Stomach (tissue), 19 donors: ENCODE measurements around the gene IDI1. TPM values are rescaled to one million over a fixed set of nuclear protein-coding genes. Genes with fewer than 3 reads are reported as not detected.

Experiments
- DNase-seq, 2 donors: peaks; one replicate each; pipeline versions ENCODE4 v3.0.0 to v3.0.0-alpha.2; 2013 to 2019
- H3K27ac ChIP-seq, 5 donors: fragments of 200-600 bp in 4 of 5; sonication (generic) in 4 of 5; one replicate each; pipeline ENCODE4 v1.5.1; 2013 to 2019; ENCODE audit warnings: mild to moderate bottlenecking in 1 of 5, moderate library complexity in 1 of 5
- H3K27me3 ChIP-seq, 3 donors: fragments of 200-600 bp; sonication (generic); one replicate each; pipeline ENCODE4 v1.5.1; 2017 to 2019; ENCODE audit warnings: mixed run types in 1 of 3
- H3K36me3 ChIP-seq, 4 donors: fragments of 200-600 bp; sonication (generic); 1 replicate in 3 of 4; 2 replicates in 1 of 4; pipeline ENCODE4 v1.5.1; 2016 to 2019
- H3K4me1 ChIP-seq, 4 donors: fragments of 200-600 bp; sonication (generic); one replicate each; pipeline ENCODE4 v1.5.1; 2016 to 2019
- H3K4me3 ChIP-seq, 4 donors: fragments of 200-600 bp; sonication (generic) in 3 of 4; one replicate each; pipeline ENCODE4 v1.5.1; 2016 to 2019; ENCODE audit warnings: mild to moderate bottlenecking in 1 of 4
- H3K9me3 ChIP-seq, 4 donors: fragments of 200-600 bp; sonication (generic); one replicate each; pipeline ENCODE4 v1.5.1; 2016 to 2019
- EP300 ChIP-seq: sonication (generic); formaldehyde crosslinking; IDR thresholded peaks from one replicate; pipeline ENCODE4 v1.6.1; 2017; ENCODE audit warnings: antibody characterized with exemption
- POLR2A ChIP-seq, 4 donors: fragments of 450-650 bp; IDR thresholded peaks; one replicate each; pipeline ENCODE4 v1.6.1; 2016; ENCODE audit warnings: antibody characterized with exemption in 4 of 4, control low read depth in 2 of 4, mild to moderate bottlenecking in 1 of 4, moderate library complexity in 1 of 4
- POLR2AphosphoS5 ChIP-seq, 3 donors: sonication (generic); formaldehyde crosslinking; IDR thresholded peaks; one replicate each; pipeline ENCODE4 v1.6.1; 2016; ENCODE audit warnings: antibody characterized with exemption in 3 of 3
- WGBS, 5 donors: extraction: QIAGEN DNeasy Blood & Tissue Kit in 3 of 5; methylation state at CpG; one replicate each; pipeline versions ENCODE4 v1.1.5 to v1.1.7; 2013 to 2018; 5-methylcytosine and 5-hydroxymethylcytosine counted together
- intact Hi-C: fragments of 100-400 bp; cut with DNase I; formaldehyde crosslinking; loops from one replicate; pipeline ENCODE4 v1.15.1; 2023; ENCODE audit warnings: low total_unique reads
- long read RNA-seq, 10 donors: transcript quantifications; one replicate each; lab custom pipeline, GENCODE V29; 2026
- polyA plus RNA-seq, 3 donors: library from polyadenylated mRNA; stranded (reverse); fragments of 200-250 nt; gene quantifications; one replicate each; pipeline ENCODE4 v1.2.3, GENCODE V29; 2013
- total RNA-seq, 5 donors: library from RNA; depleted of rRNA; stranded (reverse); fragments of >200 nt; gene quantifications; one replicate each; pipeline versions ENCODE4 v1.1.0 to v1.2.3, GENCODE V29; 2014 to 2016
- TF ChIP-seq, protein P1 (sequence below), 7 experiments: fragments of 450-650 bp in 4 of 7; fragments of 200-600 bp in 3 of 7; sonication (generic) in 3 of 7; IDR thresholded peaks; one replicate each; pipeline ENCODE4 v1.5.1; 2016 to 2019; ENCODE audit warnings: antibody characterized with exemption in 7 of 7, control low read depth in 2 of 7, mild to moderate bottlenecking in 1 of 7
- donor health status: healthy with polysubstance abuse.
- donor health status: Bipolar disorder and iron deficiency.
- donor health status: healthy.

The IDI1 gene
- 10 to 100 TPM; 18.4 to 79.1 (median 21.6) TPM for total RNA-seq
- 10 to 100 TPM; 31.6 to 76.5 (median 54.7) TPM for polyA plus RNA-seq
- long read RNA-seq, donor 1, transcript IDI1-201 (5 exons, 2,301 nt): major isoform, 6 of 8 reads
- long read RNA-seq, donor 1, partial matches to known transcripts: 0 of 8 reads
- long read RNA-seq, donor 1, other reads (novel, unspliced or antisense): 0 of 8 reads
- long read RNA-seq, donor 2, transcript IDI1-201 (5 exons, 2,301 nt): major isoform, 9 of 11 reads
- long read RNA-seq, donor 2, partial matches to known transcripts: 0 of 11 reads
- long read RNA-seq, donor 2, other reads (novel, unspliced or antisense): 0 of 11 reads
- long read RNA-seq, donor 3, transcript IDI1-201 (5 exons, 2,301 nt): major isoform, 9 of 13 reads
- long read RNA-seq, donor 3, partial matches to known transcripts: 0 of 13 reads
- long read RNA-seq, donor 3, other reads (novel, unspliced or antisense): 0 of 13 reads
- long read RNA-seq, donor 4, partial matches to known transcripts: 0 of 1 reads
- long read RNA-seq, donor 4, other reads (novel, unspliced or antisense): 0 of 1 reads
- long read RNA-seq, donor 5, transcript IDI1-201 (5 exons, 2,301 nt): major isoform, 17 of 28 reads
- long read RNA-seq, donor 5, transcript IDI1-205 (4 exons, 1,066 nt): minor isoform, 6 of 28 reads
- long read RNA-seq, donor 5, partial matches to known transcripts: 5 of 28 reads
- long read RNA-seq, donor 5, other reads (novel, unspliced or antisense): 0 of 28 reads
- long read RNA-seq, donor 6, transcript IDI1-205 (4 exons, 1,066 nt): minor isoform, 10 of 107 reads
- long read RNA-seq, donor 6, transcript IDI1-201 (5 exons, 2,301 nt): major isoform, 26 of 107 reads
- long read RNA-seq, donor 6, partial matches to known transcripts: 65 of 107 reads
- long read RNA-seq, donor 6, other reads (novel, unspliced or antisense): 6 of 107 reads
- long read RNA-seq, donor 7, transcript IDI1-205 (4 exons, 1,066 nt): minor isoform, 8 of 31 reads
- long read RNA-seq, donor 7, transcript IDI1-201 (5 exons, 2,301 nt): major isoform, 15 of 31 reads
- long read RNA-seq, donor 7, partial matches to known transcripts: 8 of 31 reads
- long read RNA-seq, donor 7, other reads (novel, unspliced or antisense): 0 of 31 reads
- long read RNA-seq, donor 8, transcript IDI1-205 (4 exons, 1,066 nt): minor isoform, 7 of 24 reads
- long read RNA-seq, donor 8, transcript IDI1-201 (5 exons, 2,301 nt): major isoform, 11 of 24 reads
- long read RNA-seq, donor 8, partial matches to known transcripts: 6 of 24 reads
- long read RNA-seq, donor 8, other reads (novel, unspliced or antisense): 0 of 24 reads
- long read RNA-seq, donor 9, transcript IDI1-201 (5 exons, 2,301 nt): major isoform, 7 of 13 reads
- long read RNA-seq, donor 9, transcript IDI1-205 (4 exons, 1,066 nt): minor isoform, 6 of 13 reads
- long read RNA-seq, donor 9, partial matches to known transcripts: 0 of 13 reads
- long read RNA-seq, donor 9, other reads (novel, unspliced or antisense): 0 of 13 reads
- long read RNA-seq, donor 10, transcript IDI1-201 (5 exons, 2,301 nt): major isoform, 7 of 9 reads
- long read RNA-seq, donor 10, partial matches to known transcripts: 0 of 9 reads
- long read RNA-seq, donor 10, other reads (novel, unspliced or antisense): 0 of 9 reads

DNA sequence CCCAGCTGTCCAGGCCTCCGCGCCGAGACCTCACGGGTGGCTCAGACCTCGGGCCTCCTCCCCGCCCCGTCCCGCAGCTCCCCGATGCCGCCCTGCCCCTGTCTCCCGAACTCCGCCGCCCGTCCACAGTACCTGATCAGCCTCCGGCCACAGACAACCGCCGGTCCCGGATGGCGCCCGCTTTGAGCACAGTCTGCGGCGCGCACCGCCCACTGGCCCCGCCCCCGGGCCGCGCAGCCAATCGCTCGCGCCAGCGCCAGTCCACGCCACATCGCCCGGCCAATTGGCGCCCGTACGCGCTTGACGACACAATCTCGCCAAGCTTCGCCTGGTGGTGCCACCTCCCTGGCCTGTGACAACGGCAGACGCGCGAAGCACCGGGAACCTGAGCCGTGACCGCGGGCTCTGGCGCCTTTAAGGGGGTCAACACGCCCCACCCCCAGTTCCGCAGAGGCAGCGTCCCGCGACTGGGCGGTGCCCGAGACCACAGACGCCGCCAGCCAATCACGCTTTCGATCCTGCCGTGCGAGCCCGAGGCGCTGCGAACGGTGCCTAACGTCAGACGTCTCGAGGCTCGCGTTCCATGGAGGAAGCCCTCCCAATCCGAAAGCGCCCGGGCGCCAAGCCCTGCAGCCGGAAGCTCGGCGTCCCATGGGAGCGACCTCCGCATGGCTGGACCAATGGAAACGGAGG lies at the start of gene IDI1:
TSS of gene IDI1 (minus strand) at position 388 of the 693 bp plus-strand sequence. CDS start at position 272, 116 bp downstream.
- intact Hi-C loops: loop anchor here (10.0 kb wide), 1 partner anchor 54 kb away; no protein-coding TSS in a partner anchor
- Histone ChIP-seq H3K27me3 (no peaks in the 10 kb centered on the region), H3K9me3 (no peaks in the 10 kb centered on the region), H3K27ac (peak within 1 kb of the TSS; percentile 90 to 100 (median 98)), H3K4me3 (peak within 1 kb of the TSS; percentile 66 to 80 (median 74)), H3K36me3 (peaks cover 0 to 29% (median 25%) of the 10 kb centered on the region in 4 donors), H3K4me1 (peaks cover 18 to 77% (median 56%) of the 10 kb centered on the region in 4 donors)
- peak; percentile 98 to 99 for DNase-seq
- no peak for TF ChIP-seq EP300
- TF ChIP-seq POLR2A (IDR thresholded peaks at IDR 0.05): peak in 2 of 4 donors; percentile 80 to 94
- TF ChIP-seq, protein P1, sequence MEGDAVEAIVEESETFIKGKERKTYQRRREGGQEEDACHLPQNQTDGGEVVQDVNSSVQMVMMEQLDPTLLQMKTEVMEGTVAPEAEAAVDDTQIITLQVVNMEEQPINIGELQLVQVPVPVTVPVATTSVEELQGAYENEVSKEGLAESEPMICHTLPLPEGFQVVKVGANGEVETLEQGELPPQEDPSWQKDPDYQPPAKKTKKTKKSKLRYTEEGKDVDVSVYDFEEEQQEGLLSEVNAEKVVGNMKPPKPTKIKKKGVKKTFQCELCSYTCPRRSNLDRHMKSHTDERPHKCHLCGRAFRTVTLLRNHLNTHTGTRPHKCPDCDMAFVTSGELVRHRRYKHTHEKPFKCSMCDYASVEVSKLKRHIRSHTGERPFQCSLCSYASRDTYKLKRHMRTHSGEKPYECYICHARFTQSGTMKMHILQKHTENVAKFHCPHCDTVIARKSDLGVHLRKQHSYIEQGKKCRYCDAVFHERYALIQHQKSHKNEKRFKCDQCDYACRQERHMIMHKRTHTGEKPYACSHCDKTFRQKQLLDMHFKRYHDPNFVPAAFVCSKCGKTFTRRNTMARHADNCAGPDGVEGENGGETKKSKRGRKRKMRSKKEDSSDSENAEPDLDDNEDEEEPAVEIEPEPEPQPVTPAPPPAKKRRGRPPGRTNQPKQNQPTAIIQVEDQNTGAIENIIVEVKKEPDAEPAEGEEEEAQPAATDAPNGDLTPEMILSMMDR (IDR thresholded peaks at IDR 0.05): no peak
- TF ChIP-seq POLR2AphosphoS5 (IDR thresholded peaks at IDR 0.05): peak; percentile 90 to 97 (median 96)
- WGBS, 5 donors: 0 to 1% (median 0%) methylated on average over 15 to 83 of the region's 83 CpGs

DNA sequence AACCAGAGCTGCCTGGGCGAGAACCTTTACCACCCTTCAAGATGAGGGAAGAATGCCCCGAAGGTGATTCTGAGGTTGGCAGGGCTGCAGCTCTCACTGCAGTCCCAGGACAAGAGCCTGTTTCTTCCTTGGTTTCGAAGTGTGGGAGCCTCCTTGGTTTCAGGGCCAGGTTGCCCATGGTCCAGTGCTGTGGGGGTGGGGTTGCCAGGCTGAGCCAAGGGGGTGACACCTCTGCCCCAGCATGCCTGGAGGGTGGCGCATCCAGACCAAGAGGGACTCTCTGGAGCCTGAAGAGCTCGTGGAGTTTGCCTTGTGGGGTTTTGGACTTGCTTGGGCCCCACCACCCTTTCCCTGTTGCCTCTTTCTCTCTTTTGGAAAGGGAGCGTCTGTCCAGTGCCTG lies 48.5 kb upstream of the IDI1 start:
- no peak for TF ChIP-seq EP300
- TF ChIP-seq, protein P1 (IDR thresholded peaks at IDR 0.05): no peak
- intact Hi-C loops: no loop called here
- Histone ChIP-seq H3K4me3 (no peak overlapping the region), H3K36me3 (peaks cover 40 to 97% (median 94%) of the 10 kb centered on the region in 4 donors), H3K27ac (no peak overlapping the region), H3K27me3 (no peaks in the 10 kb centered on the region), H3K4me1 (peaks cover 0 to 4% (median 0%) of the 10 kb centered on the region in 4 donors), H3K9me3 (no peaks in the 10 kb centered on the region)
- WGBS, 5 donors: 77 to 98% (median 93%) methylated on average over 5 to 6 of the region's 6 CpGs
- no peak for DNase-seq

DNA sequence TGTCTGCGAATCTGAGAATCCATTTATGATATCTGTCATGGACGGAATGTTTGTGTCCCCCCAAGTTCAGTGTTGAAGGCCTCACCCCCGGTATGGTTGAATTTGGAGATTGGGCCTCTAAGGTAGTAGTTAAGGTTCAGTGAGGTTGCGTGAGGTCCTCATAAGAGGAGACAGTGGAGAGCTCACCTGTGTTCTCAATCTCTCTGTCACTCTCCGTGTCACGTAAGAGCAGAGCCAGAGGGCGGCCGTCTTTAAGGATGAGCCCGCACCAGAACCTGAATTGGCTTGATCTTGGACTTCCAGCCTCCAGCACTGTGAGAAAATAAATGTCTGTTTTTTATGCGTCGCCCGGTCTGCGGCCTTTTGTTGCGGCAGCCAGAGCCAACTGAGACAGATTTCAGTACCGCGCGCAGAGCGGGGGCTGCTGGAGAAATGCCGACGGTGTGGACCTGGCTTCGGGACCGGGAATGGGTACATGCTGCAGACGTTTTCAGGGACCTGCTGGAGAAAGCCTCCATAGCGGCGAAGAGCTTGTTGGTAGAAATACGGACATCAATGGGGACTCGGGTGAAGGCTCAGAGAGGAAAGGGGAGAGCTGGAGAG lies 47.5 kb upstream of the IDI1 start:
- H3K27me3 ChIP-seq: no peaks in the 10 kb centered on the region
- H3K27ac ChIP-seq: no peak overlapping the region
- no peaks in the 10 kb centered on the region for H3K4me1 ChIP-seq
- WGBS, 5 donors: 93 to 96% (median 95%) methylated on average over 27 of the region's 27 CpGs
- peaks cover 39 to 96% (median 94%) of the 10 kb centered on the region in 4 donors for H3K36me3 ChIP-seq
- DNase-seq: no peak
- no peak overlapping the region for H3K4me3 ChIP-seq
- no peaks in the 10 kb centered on the region for H3K9me3 ChIP-seq
- TF ChIP-seq POLR2A (IDR thresholded peaks at IDR 0.05) (no peak), EP300 (no peak), POLR2AphosphoS5 (IDR thresholded peaks at IDR 0.05) (no peak)
- TF ChIP-seq, protein P1 (IDR thresholded peaks at IDR 0.05): no peak
- intact Hi-C loops: no loop called here
